BJ (cell line): ENCODE data around the gene C1QTNF12. TPM values are rescaled to one million over a fixed set of nuclear protein-coding genes. Genes with fewer than 3 reads are reported as not detected.

Source experiments
- CTCF ChIA-PET: fragments of 350-600 bp; formaldehyde crosslinking; extraction: SDS; loops from one replicate; lab custom pipeline; 2021; ENCODE audit warnings: antibody characterized with exemption, inconsistent platforms; lab: Yijun Ruan, JAX
- POLR2A ChIA-PET: fragments of 300-600 bp; sonication (Branson Sonifier 250); formaldehyde crosslinking; extraction: SDS; loops from one replicate; lab custom pipeline; 2021; ENCODE audit warnings: antibody characterized with exemption; lab: Charles Lee
- DNase-seq: peaks from one replicate; pipeline ENCODE4 v3.0.0-alpha.2; 2011; ENCODE audit warnings: low read depth
- H3K27me3 ChIP-seq: 2 replicates; pipeline ENCODE4 v1.6.0; 2011; ENCODE audit warnings: low read length; ENCODE audit not compliant: control insufficient read depth, insufficient read depth
- H3K36me3 ChIP-seq: 2 replicates; pipeline ENCODE4 v1.5.1; 2011; ENCODE audit warnings: low read length; ENCODE audit not compliant: control insufficient read depth, insufficient read depth
- H3K4me3 ChIP-seq: 2 replicates; pipeline ENCODE4 v1.5.1; 2011; ENCODE audit warnings: low read depth, mild to moderate bottlenecking, control low read depth, low read length
- CTCF ChIP-seq: IDR thresholded peaks from 2 replicates; pipeline ENCODE4 v1.5.1; 2011; ENCODE audit warnings: low read depth, mild to moderate bottlenecking, control low read depth, inconsistent platforms, low read length, moderate library complexity; ENCODE audit not compliant: insufficient read depth
- polyA plus RNA-seq: library from polyadenylated mRNA; depleted of rRNA; stranded (reverse); fragments of >200 nt; gene quantifications from 2 replicates; pipeline ENCODE4 v1.2.3, GENCODE V29; 2011

The C1QTNF12 gene
- polyA plus RNA-seq, 1 experiment: 0.42 TPM

GRCh38 chr1:1292851-1293250, 46.3 kb upstream of the C1QTNF12 start:
- CTCF ChIA-PET: interaction anchor here (3.9 kb wide), 1 partner anchor 172 kb away, joined by 76 read pairs; no protein-coding TSS in a partner anchor
- DNase-seq: no peak
- H3K27me3 ChIP-seq: no peaks in the 10 kb centered on the region
- POLR2A ChIA-PET: no interaction called here
- no peak overlapping the region for H3K4me3 ChIP-seq
- peaks cover 15% of the 10 kb centered on the region for H3K36me3 ChIP-seq
- TF ChIP-seq CTCF: no peak

- CTCF ChIA-PET: interaction anchor here (0.7 to 3.9 kb wide), 8 partner anchors 8 to 276 kb away, joined by 3 to 76 read pairs (median 4); no protein-coding TSS in a partner anchor
- POLR2A ChIA-PET: interaction anchor here (0.6 kb wide), 1 partner anchor 19 kb away, joined by 3 read pairs; no protein-coding TSS in a partner anchor
Observed at GRCh38 chr1:1292442-1292779, 45.9 kb upstream of the C1QTNF12 start.

GRCh38 chr1:1291548-1292441, 45.3 kb upstream of the C1QTNF12 start:
- CTCF ChIA-PET: interaction anchor here (0.7 to 3.9 kb wide), 10 partner anchors 9 to 276 kb away, joined by 3 to 76 read pairs (median 4); no protein-coding TSS in a partner anchor
- DNase-seq: no peak
- peak; percentile 57 for TF ChIP-seq CTCF
- H3K4me3 ChIP-seq: no peak overlapping the region
- H3K36me3 ChIP-seq: peaks cover 13% of the 10 kb centered on the region
- POLR2A ChIA-PET: interaction anchor here (0.6 kb wide), 1 partner anchor 20 kb away, joined by 3 read pairs; no protein-coding TSS in a partner anchor
- H3K27me3 ChIP-seq: no peaks in the 10 kb centered on the region

More at GRCh38 chr1:1292442-1292779, 45.9 kb upstream of the C1QTNF12 start:
- peaks cover 14% of the 10 kb centered on the region for H3K36me3 ChIP-seq
- no peak for DNase-seq
- no peaks in the 10 kb centered on the region for H3K27me3 ChIP-seq
- TF ChIP-seq CTCF: no peak
- H3K4me3 ChIP-seq: no peak overlapping the region

- ChIA-PET CTCF (interaction anchor here (0.5 to 3.9 kb wide), 10 partner anchors 10 to 275 kb away, joined by 3 to 76 read pairs (median 4); no protein-coding TSS in a partner anchor), POLR2A (no interaction called here)
- Histone ChIP-seq H3K27me3 (no peaks in the 10 kb centered on the region), H3K4me3 (no peak overlapping the region), H3K36me3 (peaks cover 10% of the 10 kb centered on the region)
- no peak for TF ChIP-seq CTCF
- DNase-seq: no peak
Observed at GRCh38 chr1:1291023-1291528, 44.6 kb upstream of the C1QTNF12 start.

- POLR2A ChIA-PET: no interaction called here
- peak; percentile 52 for TF ChIP-seq CTCF
- Histone ChIP-seq H3K4me3 (no peak overlapping the region), H3K36me3 (peaks cover 5% of the 10 kb centered on the region), H3K27me3 (no peaks in the 10 kb centered on the region)
- CTCF ChIA-PET: interaction anchor here (0.7 to 3.9 kb wide), 7 partner anchors 8 to 170 kb away, joined by 3 to 76 read pairs (median 3); no protein-coding TSS in a partner anchor
- no peak for DNase-seq
Observed at GRCh38 chr1:1290238-1290731, 43.8 kb upstream of the C1QTNF12 start.
